ENCODE data around the gene IFFO2.

The IFFO2 gene

GRCh38 chr1:18956193-18957135 is at the start of gene IFFO2:
IFFO2 (minus strand) TSS chr1:18956676; CDS start chr1:18956332, 344 bp downstream.
- DNase-seq (ENCODE audit: low read depth) = peak; percentile 98

GRCh38 chr1:19006000-19006399 is 49.5 kb upstream of the IFFO2 start:
- DNase-seq (ENCODE audit: low read depth) = no peak

GRCh38 chr1:19003371-19004290 is 47.2 kb upstream of the IFFO2 start:
- DNase-seq (ENCODE audit: low read depth) = no peak

- no peak for DNase-seq (ENCODE audit: low read depth)
Measured at GRCh38 chr1:19000065-19000464, 43.6 kb upstream of the IFFO2 start.

GRCh38 chr1:18999359-18999758 is 42.9 kb upstream of the IFFO2 start:
- DNase-seq (ENCODE audit: low read depth) = no peak

- no peak for DNase-seq (ENCODE audit: low read depth)
Measured at GRCh38 chr1:18998016-18998724, 41.7 kb upstream of the IFFO2 start.

GRCh38 chr1:18997508-18997907 is 41.0 kb upstream of the IFFO2 start:
- no peak for DNase-seq (ENCODE audit: low read depth)

- DNase-seq (ENCODE audit: low read depth) = no peak
Measured at GRCh38 chr1:18996548-18997177, 40.2 kb upstream of the IFFO2 start.

- no peak for DNase-seq (ENCODE audit: low read depth)
Measured at GRCh38 chr1:18994381-18994780, 37.9 kb upstream of the IFFO2 start.

GRCh38 chr1:18992646-18993045 is 36.2 kb upstream of the IFFO2 start:
- no peak for DNase-seq (ENCODE audit: low read depth)

- DNase-seq (ENCODE audit: low read depth) = no peak
Measured at GRCh38 chr1:18991585-18991984, 35.1 kb upstream of the IFFO2 start.

GRCh38 chr1:18989896-18990295 is 33.4 kb upstream of the IFFO2 start:
- DNase-seq (ENCODE audit: low read depth) = no peak

GRCh38 chr1:18989176-18989799 is 32.8 kb upstream of the IFFO2 start:
- DNase-seq (ENCODE audit: low read depth) = no peak

GRCh38 chr1:18981242-18981641 is 24.8 kb upstream of the IFFO2 start:
- no peak for DNase-seq (ENCODE audit: low read depth)

- DNase-seq (ENCODE audit: low read depth) = no peak
Measured at GRCh38 chr1:18978706-18979105, 22.2 kb upstream of the IFFO2 start.

GRCh38 chr1:18977428-18977827 is 21.0 kb upstream of the IFFO2 start:
- DNase-seq (ENCODE audit: low read depth) = no peak

GRCh38 chr1:18976096-18976495 is 19.6 kb upstream of the IFFO2 start:
- no peak for DNase-seq (ENCODE audit: low read depth)

- DNase-seq (ENCODE audit: low read depth) = no peak
Measured at GRCh38 chr1:18974606-18975005, 18.1 kb upstream of the IFFO2 start.

GRCh38 chr1:18974005-18974404 is 17.5 kb upstream of the IFFO2 start:
- DNase-seq (ENCODE audit: low read depth) = no peak

GRCh38 chr1:18973446-18973955 is 17.0 kb upstream of the IFFO2 start:
- no peak for DNase-seq (ENCODE audit: low read depth)

- no peak for DNase-seq (ENCODE audit: low read depth)
Measured at GRCh38 chr1:18972991-18973390, 16.5 kb upstream of the IFFO2 start.

Data from stimulated activated CD8-positive, alpha-beta memory T cell treated with anti-CD3 and anti-CD28 coated beads, Interleukin-15, amount 100 ng/mL, for 24 hours (primary cell).